ENCODE results near the gene S1PR1. TPM values are rescaled to one million over a fixed set of nuclear protein-coding genes. Genes with fewer than 3 reads are reported as not detected.
"Not testable (repeated sequence)": the region's sequence is repeated elsewhere in the genome, so short reads cannot be mapped to it uniquely, and the experiment has no call there.

S1PR1 gene
- total RNA-seq, 1 donor from 2014 or later, result 28.9 TPM

GRCh38 chr1:101219924-101220870 is 16.6 kb upstream of the S1PR1 start:
- DNase-seq, result no peak

- DNase-seq, result no peak
Observed at GRCh38 chr1:101220906-101221305, 15.9 kb upstream of the S1PR1 start.

- DNase-seq, result no peak
Observed at GRCh38 chr1:101221945-101222429, 14.8 kb upstream of the S1PR1 start.

GRCh38 chr1:101227837-101228236 is 9.0 kb upstream of the S1PR1 start:
- DNase-seq, result no peak

GRCh38 chr1:101228424-101229134 is 8.2 kb upstream of the S1PR1 start:
- no peak for DNase-seq

GRCh38 chr1:101232182-101232581 is 4.6 kb upstream of the S1PR1 start:
- DNase-seq, result not testable (repeated sequence)

- DNase-seq, result no peak
Observed at GRCh38 chr1:101233495-101233894, 3.3 kb upstream of the S1PR1 start.

- DNase-seq, result no peak
Observed at GRCh38 chr1:101235216-101235695, 1.6 kb upstream of the S1PR1 start.

GRCh38 chr1:101235696-101236515 is 913 bp upstream of the S1PR1 start:
- DNase-seq, result peak; percentile 56

GRCh38 chr1:101237229-101237837 is 514 bp downstream of the S1PR1 start:
- peak; percentile 47 for DNase-seq

- no peak for DNase-seq
Observed at GRCh38 chr1:101238031-101238628, 1.3 kb downstream of the S1PR1 start.

- DNase-seq, result peak; percentile 84
Observed at GRCh38 chr1:101238681-101239094, 1.9 kb downstream of the S1PR1 start.

- no peak for DNase-seq
Observed at GRCh38 chr1:101239095-101240040, 2.5 kb downstream of the S1PR1 start.

- no peak for DNase-seq
Observed at GRCh38 chr1:101240041-101240430, 3.2 kb downstream of the S1PR1 start.

- no peak for DNase-seq
Observed at GRCh38 chr1:101241485-101242225, 4.8 kb downstream of the S1PR1 start.

- no peak for DNase-seq
Observed at GRCh38 chr1:101242324-101243050, 5.7 kb downstream of the S1PR1 start.

- DNase-seq, result no peak
Observed at GRCh38 chr1:101243751-101244150, 6.9 kb downstream of the S1PR1 start.

- DNase-seq, result no peak
Observed at GRCh38 chr1:101244842-101245241, 8.0 kb downstream of the S1PR1 start.

All from tongue (tissue), 2 donors.